HG02678 (cell line): ENCODE results near the gene ISM1.

Experiments used
- ATAC-seq: cut with Tn5 transposase; IDR thresholded peaks from one replicate; pipeline ENCODE4 v1.9.1; 2021; ENCODE audit warnings: mild to moderate bottlenecking, moderate library complexity; ENCODE audit not compliant: unreplicated experiment

Gene ISM1

DNA sequence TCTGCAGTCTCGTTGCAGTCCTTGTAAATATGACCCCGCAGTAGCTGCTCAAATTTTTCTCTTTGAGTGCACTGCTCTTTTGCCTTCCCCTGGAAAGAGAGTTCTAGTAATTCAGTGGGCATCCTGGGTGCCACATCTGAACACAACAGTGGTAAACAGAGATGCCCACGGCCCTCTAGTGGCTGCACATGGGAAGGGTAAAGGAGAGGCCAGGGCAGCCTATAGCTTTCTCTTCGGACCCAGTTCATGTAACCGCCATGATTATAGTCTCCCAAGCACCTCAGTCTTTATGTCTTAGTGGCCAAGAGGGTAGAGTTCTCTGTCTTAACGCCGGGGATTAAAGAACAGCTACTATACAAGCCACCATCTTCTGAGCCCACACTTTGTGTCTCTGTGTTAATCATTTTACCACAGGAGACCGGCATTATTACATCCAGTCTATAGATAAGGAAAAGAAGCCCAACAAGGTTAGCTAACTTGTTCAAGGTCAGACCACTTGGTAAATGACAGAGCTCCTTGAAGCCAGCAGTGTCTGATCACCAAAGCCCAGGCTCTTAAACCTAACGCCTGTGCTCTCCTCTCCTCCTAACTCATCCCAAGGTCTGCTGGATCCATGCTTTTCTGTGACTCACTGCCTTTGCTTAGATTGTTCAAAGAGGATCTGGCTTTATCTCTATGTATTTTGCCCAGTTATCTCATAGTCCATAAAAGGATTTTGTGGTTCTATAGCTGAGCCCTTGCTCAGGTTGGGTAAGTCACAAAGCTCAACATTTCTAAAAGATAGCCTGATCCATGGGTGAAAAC is 81.8 kb downstream of the ISM1 start:
- peak; percentile 89 for ATAC-seq

DNA sequence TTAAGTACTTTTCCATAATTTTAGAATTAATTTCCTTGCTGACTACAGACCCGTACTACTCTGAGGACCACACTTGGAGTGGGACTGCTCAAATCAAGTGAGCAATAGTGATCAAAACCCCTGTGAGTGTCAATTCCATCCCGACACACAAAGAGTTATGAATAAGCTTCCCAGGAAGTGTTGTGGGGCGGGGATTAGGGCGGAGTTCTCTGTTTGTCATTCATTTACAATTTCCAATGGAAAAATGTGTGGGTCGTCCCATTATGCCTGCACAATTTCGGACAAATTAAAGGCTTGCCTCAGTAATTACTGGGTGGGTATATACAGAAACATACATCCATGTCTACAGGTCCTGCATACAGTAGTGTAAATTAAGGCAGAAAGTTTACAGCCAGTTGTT is 84.2 kb downstream of the ISM1 start:
- no peak for ATAC-seq

DNA sequence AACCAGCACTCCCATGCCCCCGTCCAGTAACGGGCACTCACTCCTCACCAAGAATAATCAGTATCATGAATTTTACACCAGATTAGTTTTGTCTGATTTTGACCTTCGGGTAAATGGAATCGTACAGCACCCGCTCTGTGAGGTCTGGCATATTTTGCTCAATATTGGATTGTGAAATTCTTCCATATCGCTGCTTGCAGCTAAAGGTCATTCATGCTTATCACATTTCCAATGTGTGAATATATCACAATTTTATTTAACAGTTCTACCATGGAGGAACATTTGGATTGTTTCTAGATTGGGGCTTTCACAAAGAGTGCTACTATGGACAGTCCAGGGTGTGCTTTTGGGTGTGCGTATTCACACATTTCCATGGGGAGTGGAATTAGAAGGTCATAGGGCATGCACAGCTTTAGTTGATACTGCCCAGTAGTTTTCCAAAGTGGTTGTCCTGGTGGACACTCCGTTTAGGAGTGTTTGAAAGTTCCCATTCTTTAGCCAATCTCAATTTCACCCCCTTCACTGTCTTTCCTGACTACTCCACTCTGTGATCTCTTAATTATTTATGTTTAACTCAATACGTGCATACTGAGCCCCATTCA is 86.6 kb downstream of the ISM1 start:
- ATAC-seq, result no peak

DNA sequence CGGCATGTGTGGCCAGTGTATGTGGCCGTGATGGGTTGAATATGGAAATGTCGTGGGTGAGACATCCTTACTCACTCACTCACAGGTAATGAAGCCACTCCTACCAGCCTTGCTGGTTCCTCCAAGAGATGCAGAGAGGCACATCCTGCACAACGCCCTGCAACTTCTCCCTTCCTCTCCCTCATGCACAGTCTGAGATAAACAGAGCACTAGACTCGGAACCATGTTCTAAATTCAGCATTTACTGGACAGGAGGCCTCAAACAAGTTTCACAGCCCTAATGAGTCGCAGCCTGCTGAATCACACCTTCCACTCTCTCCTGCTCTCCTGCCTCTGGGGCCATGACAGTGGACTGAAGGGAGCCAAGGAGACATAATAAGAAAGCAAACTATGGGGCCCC is 91.2 kb downstream of the ISM1 start:
- ATAC-seq, result no peak

DNA sequence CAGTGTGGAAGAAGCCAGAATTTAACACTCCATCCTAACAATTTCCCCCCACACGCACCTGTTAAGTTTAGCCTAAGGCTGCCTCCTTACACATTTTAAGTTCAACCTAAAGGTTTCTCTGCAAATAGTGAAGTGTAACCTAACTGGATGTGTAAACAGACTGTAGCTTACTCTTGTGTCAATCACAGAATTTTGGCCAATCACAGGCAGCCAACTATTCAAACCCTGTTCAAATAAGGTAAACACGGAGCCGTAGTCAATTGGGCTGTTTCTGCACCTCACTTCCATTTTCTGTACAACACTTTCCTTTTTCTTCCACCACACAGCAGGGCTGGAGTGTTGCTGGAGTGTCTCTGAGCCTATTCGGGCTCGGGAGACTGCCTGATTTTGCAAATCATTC is 92.1 kb downstream of the ISM1 start:
- no peak for ATAC-seq

DNA sequence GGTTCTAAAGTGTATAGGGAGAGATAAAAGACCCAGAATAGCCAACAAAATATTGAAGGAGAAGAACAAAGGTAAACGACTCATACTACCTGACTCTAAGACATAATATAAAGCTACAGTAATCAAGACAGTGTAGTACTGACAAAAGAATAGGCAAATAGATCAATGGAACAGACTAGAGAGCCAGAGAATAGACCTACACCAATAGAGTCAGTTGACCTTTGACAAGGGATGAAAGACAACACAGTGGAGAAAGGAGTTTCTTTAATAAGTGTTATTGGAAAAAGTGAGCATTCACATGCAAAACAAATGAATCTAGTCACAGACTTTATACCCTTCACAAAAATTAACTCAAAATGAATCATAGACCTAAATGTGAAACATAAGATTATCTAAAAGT is 96.4 kb downstream of the ISM1 start:
- no peak for ATAC-seq

DNA sequence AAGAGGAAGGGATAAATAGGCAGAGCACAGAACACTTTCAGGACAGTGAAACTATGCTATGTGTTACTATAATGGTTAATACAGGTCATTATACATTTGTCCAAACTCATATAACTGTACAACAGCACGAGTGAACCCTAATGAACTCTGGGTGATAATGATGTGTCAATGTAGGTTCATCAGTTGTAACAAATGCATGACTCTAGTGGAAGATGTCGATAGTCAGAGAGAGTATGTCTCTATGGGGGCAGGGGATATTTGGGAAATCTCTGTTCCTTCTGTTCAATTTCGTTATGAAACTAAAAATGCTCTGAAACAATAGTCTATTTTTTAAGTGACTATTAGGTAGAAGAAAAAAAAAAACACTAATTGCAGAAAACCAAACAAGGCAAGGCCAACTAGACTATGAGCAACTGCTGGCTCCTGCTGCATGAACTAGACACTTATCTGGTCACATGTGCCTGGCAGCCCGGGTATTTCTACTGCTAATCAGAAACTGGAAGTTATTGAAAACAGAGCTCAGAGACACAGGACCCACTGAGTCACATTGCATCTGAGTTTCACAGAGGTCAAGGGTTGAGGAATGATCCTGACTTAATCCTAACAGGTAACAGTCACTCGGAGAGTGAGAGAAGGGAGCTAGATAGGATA is 97.9 kb downstream of the ISM1 start:
- no peak for ATAC-seq

DNA sequence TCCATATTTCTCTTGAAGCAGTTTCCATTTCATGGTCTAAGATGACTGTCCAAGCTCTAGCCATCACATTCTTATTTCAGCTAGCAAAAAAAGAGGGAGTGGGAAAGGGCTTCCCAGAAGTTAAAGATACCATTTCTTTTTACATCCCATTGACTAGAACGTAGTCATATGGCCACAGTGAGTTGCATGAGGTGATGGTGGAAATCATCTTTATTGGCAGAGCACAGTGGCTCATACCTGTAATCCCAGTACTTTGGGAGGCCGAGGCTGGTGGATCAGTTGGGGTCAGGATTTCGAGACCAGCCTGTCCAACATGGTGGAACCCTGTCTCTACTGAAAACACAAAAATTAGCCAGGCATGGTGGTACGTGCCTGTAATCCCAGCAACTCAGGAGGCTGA is 99.6 kb downstream of the ISM1 start:
- ATAC-seq, result no peak

DNA sequence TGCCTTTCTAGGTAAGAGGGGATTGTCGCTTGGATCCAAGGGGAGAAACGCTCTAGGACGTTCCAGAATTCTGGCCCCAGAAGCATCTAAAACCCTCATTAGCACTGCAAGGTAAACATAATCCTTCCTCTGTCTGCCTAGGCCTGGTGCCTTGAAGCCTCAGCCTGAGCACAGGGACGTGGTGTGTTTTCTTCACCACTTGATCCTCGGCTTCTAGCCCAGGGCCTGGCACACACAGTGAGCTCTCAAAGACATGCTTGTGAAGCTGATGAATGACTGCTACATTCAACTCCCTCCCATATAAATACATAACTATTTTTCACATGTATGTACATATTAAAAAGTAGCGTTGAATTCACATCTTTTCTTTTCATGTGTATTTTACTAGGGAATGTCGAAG is 100.3 kb downstream of the ISM1 start:
- no peak for ATAC-seq

DNA sequence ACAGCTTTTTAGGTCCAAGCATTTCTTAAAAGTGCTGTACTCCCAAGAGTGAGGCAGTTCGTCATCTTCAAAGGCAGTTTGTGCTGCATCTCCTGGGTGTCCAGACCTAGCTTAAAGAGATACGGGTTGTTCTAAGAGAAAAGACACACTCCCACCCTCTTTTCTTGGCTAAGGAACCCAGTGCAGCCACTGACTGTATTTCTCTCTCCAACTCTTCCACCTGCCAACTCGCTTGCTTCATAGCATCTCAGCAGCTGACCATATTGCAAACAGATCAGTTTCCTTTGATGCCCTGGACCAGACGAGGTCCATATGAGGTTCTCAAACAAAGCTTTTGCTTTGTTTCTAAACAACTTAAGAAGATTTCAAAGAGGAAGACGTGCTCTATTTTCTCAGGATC is 101.1 kb downstream of the ISM1 start:
- no peak for ATAC-seq

DNA sequence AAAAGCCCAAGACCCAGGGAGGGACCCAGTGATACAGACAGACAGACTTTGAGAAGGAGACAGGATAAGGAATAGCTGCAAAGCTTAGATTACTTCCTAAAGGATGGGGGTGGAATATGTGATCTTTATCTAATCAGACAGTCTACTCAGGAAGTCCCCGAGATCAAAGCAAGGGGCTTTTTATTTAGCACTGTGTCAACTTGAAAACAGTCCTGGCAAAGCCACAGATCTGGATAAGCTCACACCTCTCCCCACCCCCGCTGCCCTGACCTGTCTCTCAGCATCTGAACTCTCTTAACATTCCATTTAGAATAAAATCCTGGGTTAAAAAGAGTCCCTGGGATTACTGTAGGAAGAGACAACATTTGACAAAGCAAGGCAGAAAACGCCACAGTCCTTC is 101.5 kb downstream of the ISM1 start:
- ATAC-seq, result no peak

DNA sequence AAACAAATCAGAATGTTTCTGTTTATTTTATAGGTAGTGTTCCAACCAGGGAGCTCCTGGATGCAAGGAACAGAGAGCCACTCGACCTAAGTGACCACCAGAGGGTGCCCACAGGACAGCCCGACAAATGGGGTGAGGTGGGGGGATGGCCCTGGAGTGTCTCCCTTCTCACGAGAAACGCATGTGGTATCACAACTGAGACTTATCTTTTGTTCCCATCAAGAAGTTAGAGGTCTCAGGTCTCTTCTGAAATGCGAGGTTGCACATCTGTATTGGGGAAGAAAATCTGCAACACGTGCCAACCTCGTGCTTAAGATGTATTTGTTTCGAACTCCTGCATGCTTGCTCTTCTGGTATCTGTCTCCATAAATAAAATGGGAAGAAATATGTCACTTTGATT is 104.0 kb downstream of the ISM1 start:
- peak; percentile 47 for ATAC-seq

DNA sequence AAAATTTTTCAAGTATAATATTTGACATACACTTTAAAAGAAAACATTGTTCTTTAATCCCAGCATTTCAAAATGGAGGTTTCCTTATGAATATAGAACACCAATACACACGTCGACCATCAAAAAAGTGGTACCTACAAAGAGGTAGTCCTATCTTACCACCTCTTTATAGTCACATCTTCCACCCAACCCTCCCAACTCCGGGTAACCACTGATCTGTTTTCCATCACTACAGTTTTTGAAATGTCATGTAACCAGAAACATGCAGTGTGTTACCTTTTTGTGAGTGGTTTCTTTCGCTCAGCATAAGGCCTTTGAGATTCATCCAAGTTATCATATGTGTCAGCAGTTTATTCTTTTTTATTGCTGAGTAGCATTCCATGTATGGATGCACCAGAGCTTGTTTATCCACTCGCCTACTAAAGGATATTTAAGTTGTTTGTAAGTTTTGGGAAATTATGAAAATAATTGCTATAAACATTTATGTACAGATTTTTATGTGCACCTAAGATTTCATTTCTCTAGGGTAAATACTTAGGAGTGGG is 104.8 kb downstream of the ISM1 start:
- no peak for ATAC-seq

DNA sequence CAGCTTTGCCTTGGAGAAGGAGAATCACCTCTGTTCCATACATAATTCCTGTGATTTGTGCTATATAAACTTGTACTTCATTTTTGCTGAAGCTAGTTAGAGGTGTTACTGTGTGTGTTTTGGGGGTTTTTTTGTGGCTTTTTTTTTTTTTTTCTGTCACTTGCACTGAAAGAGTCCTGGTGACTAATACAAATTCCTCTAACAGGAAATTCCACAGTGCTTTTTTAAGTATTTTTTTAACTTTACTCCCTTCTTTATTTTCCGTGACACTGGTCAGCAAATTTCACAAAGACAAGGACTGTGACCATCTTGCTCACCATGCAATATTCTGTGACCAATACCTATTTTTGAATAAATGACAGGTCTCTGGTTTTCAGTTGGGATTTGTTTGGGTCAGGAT is 110.5 kb downstream of the ISM1 start:
- ATAC-seq, result no peak

DNA sequence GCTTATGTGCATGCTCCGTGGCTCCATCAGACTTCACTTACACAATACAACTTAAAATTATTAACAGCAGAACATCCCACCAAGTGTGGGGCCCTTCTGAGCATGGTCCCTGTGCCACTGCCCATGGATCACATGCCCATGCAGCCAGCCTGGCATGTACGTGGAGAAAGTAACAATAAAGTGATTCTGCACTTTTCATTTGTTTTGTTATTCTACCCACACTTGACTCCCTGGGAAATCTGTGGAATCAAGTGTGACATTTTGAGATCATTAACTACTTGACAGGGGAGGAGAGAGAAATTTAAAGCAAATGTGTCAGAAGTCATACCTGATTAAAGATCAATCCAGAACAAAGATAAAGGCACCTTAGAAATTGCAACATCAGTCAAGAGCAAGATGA is 112.0 kb downstream of the ISM1 start:
- no peak for ATAC-seq

DNA sequence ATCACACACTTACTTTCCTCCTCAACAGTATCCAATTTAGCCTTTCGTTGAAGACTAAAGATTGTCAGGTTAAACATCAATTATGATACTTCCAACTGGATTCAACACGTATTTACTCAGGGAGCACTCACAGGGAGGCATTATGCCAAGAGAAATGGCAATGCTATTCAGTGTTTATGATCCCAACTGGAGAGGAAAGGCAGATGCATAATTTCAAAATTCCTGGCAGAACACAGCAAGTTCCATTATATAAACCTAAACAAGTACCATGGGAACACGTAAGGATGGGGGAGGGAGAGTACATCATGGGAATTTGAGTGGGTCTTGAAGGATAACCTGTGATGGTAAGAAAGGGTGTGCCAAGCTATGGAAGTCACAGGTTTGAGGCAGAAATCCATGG is 112.7 kb downstream of the ISM1 start:
- no peak for ATAC-seq

DNA sequence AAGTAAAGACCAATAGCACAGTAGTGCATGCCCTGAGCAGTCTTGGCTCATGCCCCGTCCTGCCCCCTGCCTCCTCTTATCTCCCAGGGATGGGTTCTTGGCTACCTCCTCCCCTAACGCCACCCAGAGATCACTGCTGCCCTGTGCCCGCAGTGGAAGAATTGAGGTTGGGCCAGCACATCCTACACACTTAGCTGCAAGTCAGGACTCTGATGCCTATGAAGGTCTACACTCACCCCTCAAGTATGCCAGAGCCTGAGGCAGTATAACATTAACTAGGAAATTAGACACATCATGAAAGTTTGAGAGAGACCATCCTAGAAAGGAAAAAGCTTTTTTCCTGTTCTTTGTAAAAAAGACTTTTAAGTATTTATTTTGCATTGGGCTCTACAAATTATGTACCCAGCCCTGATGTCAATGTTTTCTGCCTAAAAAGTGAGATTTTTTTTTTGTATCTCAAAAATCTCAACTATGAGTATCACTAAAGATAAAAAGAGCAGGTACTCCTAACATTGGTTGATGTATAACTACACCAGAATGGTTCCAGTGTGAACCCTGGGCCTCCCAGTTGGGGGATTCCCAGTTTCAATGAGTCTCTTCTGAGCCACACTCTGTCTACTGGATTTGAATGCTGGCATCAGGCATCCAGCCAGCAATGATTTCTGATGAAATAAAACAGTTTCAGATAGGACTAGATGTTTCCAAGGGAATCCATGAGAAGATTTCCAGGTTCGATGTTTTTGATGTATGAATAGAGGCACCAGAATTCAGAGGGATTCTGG is 115.4 kb downstream of the ISM1 start:
- peak; percentile 72 for ATAC-seq

DNA sequence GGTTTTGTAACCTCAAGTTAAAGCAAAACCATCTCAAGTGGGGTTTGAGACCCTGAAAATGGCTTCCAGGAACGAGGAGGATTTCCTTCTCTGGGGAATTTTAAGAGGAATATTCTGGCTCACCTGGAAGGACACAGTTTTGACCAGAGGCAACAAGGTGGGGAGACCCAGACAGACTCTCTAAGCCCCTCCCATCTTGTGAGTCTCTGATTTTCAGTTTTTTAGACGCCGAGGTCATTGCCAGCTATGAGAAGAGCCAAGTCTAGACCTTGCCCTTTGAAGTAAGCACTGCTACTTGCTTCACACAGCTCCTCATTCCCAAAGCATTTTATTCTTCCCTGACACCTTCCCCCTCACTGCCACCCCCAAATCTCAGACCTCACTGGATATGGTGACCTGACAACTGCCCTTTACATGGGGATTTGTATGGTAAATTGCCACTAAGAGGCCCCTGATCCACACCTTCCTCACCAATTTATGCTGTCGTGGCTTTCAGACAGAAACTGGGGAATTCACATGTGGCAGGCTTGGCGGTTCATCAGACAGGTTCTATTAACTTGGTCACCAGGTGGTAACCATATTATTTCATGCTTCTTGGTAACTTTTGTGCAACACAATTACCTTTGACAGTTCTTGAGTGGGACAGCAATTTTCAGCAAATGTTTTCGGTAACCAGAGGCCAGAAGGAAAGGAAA is 116.2 kb downstream of the ISM1 start:
- ATAC-seq, result no peak

DNA sequence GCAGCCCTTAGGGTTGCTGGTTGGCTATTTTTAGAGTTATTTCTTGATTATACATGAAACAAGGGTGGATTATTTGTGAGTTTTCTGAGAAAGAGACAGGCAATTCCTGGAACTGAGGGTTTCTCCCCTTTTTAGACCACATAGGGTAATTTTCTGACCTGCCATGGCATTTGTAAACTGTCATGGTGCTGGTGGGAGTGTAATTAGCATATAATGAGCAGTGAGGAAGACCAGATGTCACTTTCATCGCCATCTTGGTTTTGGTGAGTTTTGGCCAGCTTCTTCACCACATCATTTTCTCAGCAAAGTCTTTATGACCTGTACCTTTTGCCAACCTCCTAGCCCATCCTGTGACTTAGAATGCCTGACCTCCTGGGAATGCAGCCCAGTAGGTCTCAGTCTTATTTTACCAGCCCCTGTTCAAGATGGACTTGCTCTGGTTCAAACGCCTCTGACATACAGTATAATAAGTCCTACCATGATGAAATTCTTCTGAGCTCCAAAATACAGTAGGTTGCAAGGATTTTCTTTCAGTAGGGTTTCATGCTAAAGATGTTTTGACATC is 117.1 kb downstream of the ISM1 start:
- no peak for ATAC-seq

DNA sequence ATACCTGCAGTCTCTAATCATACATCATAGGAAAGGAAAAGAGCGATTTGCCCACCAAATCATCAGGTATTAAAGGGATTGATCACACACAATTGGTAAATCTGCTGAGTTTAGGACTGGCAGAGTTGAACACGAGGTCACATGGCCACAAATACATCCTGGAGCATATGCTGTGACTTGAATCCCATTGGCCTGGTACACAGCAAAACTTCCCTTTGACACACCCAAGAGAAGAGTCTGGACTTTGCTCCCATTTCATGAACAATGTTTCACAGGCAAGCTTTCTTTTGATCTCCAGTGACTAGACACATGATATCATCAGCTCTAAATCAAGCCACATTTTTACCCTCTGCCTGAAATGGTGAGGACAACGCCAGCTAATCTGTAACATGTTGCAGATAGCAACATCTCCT is 117.9 kb downstream of the ISM1 start:
- ATAC-seq, result no peak
